Esophagus muscularis mucosa (tissue), 3 donors: ENCODE data around the gene SLC27A2.

Source experiments
- POLR2AphosphoS5 ChIP-seq, 2 donors: sonication (generic); formaldehyde crosslinking; IDR thresholded peaks; one replicate each; pipeline ENCODE4 v1.6.1; 2017; ENCODE audit warnings: antibody characterized with exemption in 2 of 2
- TF ChIP-seq, protein P1 (sequence below), 3 experiments: fragments of 200-600 bp in 2 of 3; fragments of 450-650 bp in 1 of 3; sonication (generic) in 2 of 3; IDR thresholded peaks; one replicate each; pipeline ENCODE4 v1.5.1; 2017 to 2019; ENCODE audit warnings: antibody characterized with exemption in 3 of 3, mild to moderate bottlenecking in 2 of 3, moderate library complexity in 1 of 3

GRCh38 chr15:50141856-50142255 is 40.1 kb upstream of the SLC27A2 start:
- TF ChIP-seq, protein P1, sequence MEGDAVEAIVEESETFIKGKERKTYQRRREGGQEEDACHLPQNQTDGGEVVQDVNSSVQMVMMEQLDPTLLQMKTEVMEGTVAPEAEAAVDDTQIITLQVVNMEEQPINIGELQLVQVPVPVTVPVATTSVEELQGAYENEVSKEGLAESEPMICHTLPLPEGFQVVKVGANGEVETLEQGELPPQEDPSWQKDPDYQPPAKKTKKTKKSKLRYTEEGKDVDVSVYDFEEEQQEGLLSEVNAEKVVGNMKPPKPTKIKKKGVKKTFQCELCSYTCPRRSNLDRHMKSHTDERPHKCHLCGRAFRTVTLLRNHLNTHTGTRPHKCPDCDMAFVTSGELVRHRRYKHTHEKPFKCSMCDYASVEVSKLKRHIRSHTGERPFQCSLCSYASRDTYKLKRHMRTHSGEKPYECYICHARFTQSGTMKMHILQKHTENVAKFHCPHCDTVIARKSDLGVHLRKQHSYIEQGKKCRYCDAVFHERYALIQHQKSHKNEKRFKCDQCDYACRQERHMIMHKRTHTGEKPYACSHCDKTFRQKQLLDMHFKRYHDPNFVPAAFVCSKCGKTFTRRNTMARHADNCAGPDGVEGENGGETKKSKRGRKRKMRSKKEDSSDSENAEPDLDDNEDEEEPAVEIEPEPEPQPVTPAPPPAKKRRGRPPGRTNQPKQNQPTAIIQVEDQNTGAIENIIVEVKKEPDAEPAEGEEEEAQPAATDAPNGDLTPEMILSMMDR (IDR thresholded peaks at IDR 0.05) = no peak
- TF ChIP-seq POLR2AphosphoS5 (IDR thresholded peaks at IDR 0.05) = no peak
